Epithelial cell of proximal tubule (primary cell): ENCODE data around the gene ABCA1. TPM values are rescaled to one million over a fixed set of nuclear protein-coding genes. Genes with fewer than 3 reads are reported as not detected.

Source experiments
- DNase-seq: peaks from one replicate; pipeline ENCODE4 v3.0.0-alpha.2; 2011; ENCODE audit warnings: low read depth
- H3K4me3 ChIP-seq: 2 replicates; pipeline ENCODE4 v1.5.1; 2011; ENCODE audit warnings: low read depth, mild to moderate bottlenecking, low read length
- CTCF ChIP-seq: conservative IDR thresholded peaks from 2 replicates; pipeline ENCODE4 v1.5.1; 2012; ENCODE audit warnings: low read depth, mild to moderate bottlenecking, low read length
- total RNA-seq: library from RNA; depleted of rRNA; stranded (reverse); fragments of >200 nt; gene quantifications from 2 replicates; pipeline ENCODE4 v1.2.3, GENCODE V29; 2015

ABCA1 gene
- total RNA-seq, 1 donor from 2014 or later, result 13.7 TPM

DNA sequence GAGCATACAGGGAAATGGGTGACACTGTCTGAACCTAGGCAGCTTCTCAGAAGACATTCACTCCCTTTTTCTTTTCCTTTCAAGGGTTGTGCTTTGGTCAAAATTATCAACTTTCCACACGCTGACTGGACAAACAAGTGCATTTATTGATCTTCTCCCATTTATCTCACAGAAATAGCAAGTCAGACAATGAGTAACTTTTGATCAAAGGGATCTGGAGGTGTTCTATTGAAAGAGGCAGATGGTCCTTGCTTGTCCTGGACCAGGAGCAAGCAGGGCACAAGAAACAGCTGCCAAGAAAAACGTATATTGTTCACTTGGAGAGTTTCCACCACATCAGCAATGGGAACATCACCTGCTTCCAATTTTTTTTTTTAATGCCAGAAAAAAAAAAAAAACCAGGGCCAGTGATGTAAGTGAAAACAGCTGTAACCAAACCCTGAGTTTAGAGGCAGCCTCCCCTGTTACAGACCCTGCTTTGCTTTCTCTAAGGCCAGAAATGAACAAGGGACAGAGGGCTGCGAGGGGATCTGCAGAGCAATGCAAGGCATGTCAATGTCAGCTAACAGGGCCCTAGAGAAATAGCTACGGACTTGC, 84.2 kb downstream of the ABCA1 start:
- DNase-seq, result no peak
- no peak for TF ChIP-seq CTCF
- no peak overlapping the region for H3K4me3 ChIP-seq

- no peak for TF ChIP-seq CTCF
- DNase-seq, result no peak
Observed at GRCh38 chr9:104842698-104843097, 85.3 kb downstream of the ABCA1 start.

DNA sequence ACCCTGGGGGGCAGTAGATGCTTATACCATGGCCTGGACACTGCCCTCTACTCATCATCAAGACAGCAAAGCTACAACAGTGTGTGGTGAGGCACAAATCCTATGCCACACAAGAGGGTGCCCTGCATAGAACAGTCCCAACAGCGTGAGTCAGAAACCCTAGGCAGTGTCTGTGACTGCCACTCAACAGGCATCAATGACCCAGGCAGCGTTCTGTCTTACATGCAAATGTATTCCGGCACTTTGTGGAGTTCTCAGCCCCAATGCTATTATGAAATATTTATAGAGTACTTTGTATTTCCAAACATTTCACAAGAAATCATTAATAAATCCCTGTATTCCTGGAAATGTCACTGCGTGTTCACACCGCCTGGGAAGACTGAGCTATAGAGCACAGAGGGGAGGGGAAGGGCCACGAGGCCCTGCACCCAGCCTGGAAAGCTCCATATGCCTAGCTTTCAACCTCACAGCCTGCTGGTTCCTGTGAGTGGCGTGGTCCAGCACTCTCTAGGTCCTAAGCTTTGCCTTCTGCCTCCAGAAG, 86.3 kb downstream of the ABCA1 start:
- TF ChIP-seq CTCF, result no peak
- H3K4me3 ChIP-seq, result no peak overlapping the region
- DNase-seq, result no peak

More at GRCh38 chr9:104842698-104843097, 85.3 kb downstream of the ABCA1 start:
- H3K4me3 ChIP-seq, result no peak overlapping the region

DNA sequence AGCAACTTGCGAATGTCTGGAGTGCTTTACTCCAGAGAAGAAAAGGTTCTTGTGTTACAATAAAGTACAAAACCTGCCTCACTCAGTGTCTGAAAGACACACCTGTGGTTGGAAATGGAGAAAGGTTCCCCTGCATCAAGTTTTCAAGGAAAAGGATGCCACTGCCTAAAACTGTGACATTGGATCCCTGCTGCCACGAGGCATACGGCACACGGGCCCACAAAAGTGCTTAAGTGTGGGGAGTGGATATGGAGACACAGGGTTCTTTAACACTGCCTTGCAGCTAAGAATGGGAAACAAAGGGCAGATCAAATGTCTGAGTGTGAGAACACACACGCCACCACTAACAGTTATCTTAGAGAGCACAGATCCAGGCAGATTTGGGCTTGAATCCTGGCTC, 89.0 kb downstream of the ABCA1 start:
- DNase-seq, result no peak
- TF ChIP-seq CTCF, result no peak
- H3K4me3 ChIP-seq, result no peak overlapping the region

- no peak overlapping the region for H3K4me3 ChIP-seq
- DNase-seq, result no peak
- no peak for TF ChIP-seq CTCF
Observed at GRCh38 chr9:104836767-104837166, 91.2 kb downstream of the ABCA1 start.

DNA sequence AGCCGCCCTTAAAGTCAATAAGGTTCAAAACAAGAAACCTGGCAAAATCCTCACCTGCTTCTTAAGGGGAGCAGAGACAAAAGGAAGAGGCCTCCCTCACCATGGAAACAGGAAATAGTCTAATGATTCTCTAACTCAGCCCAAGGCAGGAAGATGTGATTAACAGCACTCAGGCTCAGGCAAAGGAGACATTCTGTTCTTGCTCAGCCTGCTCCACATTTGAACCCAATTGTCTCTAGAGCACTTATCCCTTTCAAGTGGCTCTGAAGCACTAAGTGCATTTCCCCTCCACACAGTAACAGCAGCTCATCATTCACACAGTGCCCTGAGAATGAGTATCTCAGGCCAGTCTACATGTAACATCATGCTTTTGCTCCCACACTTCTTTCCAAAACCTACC, 91.7 kb downstream of the ABCA1 start:
- no peak overlapping the region for H3K4me3 ChIP-seq
- no peak for TF ChIP-seq CTCF
- DNase-seq, result no peak

GRCh38 chr9:104835161-104835560, 92.8 kb downstream of the ABCA1 start:
- H3K4me3 ChIP-seq, result no peak overlapping the region
- no peak for TF ChIP-seq CTCF
- no peak for DNase-seq
